ENCODE measurements around the gene ARL14EP.

ARL14EP gene

GRCh38 chr11:30322826-30323710, at the start of gene ARL14EP:
ARL14EP (plus strand) TSS chr11:30323104; CDS start chr11:30330949, 7,845 bp downstream.
- DNase-seq, result peak; percentile 85

DNA sequence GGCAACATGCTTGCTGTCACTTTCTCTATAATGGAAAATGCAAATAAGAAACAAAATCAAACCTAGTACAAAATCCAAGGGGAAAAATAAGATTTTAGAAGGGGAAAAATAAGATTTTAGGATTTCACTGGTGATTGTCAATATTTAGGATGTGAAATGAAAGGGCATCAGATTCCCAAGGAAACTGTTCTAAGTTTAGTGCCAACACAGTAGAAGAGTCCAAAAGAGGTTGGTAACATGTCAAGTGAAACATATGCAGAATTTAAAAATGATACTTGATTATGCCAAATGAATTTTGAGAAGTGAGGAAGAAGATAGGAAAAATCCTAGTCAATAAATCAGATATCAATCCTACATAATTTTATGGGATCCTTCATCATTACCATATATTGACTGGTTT, 45.7 kb upstream of the ARL14EP start:
- DNase-seq, result no peak

GRCh38 chr11:30279796-30280195, 43.1 kb upstream of the ARL14EP start:
- no peak for DNase-seq

GRCh38 chr11:30281476-30282288, 41.2 kb upstream of the ARL14EP start:
- DNase-seq, result no peak

DNA sequence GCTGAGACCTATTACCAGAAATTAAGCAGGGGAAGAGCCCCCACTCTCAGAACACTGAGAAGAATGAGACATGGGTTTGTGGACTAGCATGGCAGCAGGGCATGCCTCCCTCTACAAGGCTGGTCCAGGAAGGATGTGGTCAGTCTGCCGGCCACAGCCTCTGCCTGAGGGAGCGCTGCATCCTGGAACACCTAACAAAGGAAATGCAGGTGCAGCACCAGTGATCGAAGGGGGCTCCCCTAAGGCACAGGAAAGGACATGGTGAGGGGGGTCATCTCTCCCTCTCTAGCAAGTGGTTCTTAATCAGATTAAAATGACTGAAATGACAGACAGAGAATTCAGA, 40.6 kb upstream of the ARL14EP start:
- DNase-seq, result no peak

DNA sequence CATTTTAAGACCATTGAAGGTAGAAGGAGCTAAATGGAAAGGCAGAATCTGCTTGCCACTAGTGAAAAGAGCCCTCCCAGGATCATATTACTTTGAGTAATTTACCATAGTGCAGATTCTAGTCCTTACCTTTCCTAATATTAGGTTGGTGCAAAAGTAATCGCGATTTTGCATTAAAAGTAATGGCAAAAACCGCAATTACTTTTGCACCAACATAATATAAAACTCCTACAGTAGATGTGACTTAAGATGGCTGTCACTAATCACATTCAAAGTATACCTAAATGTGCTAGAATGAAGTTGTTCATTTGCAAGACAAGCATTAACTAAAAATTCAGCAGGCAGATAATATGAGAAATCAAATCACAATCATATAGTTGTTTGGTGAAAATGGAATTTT, 38.1 kb upstream of the ARL14EP start:
- no peak for DNase-seq

DNA sequence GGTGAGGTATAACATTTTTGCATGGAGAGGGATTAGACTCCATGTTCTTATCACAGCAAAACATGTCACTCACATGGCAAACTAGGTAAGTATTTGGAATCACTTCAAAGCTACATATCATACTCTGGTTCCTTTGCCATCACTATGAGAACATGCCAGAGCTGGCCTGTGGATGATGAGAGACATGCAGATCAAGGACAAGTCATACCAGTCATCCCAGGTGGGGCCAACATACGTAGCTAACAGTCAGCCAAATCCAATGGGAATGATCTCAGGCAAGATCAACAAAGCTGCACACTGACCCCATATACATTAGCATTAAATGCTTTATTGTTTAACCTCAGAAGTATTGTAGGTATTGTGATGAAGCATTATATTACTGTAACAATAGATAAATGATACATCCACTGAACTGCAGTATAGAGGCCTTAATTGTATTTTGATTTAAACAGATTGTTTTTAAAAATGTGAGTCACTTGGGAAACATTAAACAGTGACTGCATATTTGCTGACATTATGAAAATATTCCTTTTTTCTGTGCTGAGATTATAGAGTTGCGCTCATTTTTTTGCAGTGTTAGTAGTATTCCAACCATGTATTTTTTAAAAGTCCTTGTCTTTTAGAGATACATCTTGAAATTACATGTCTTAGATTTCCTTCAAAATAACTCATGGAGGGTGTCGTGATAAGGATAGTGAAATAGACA, 37.3 kb upstream of the ARL14EP start:
- no peak for DNase-seq

- DNase-seq, result no peak
Observed at GRCh38 chr11:30291331-30291730, 31.6 kb upstream of the ARL14EP start.

GRCh38 chr11:30292545-30292944, 30.4 kb upstream of the ARL14EP start:
- DNase-seq, result no peak

GRCh38 chr11:30295178-30295885, 27.6 kb upstream of the ARL14EP start:
- no peak for DNase-seq

DNA sequence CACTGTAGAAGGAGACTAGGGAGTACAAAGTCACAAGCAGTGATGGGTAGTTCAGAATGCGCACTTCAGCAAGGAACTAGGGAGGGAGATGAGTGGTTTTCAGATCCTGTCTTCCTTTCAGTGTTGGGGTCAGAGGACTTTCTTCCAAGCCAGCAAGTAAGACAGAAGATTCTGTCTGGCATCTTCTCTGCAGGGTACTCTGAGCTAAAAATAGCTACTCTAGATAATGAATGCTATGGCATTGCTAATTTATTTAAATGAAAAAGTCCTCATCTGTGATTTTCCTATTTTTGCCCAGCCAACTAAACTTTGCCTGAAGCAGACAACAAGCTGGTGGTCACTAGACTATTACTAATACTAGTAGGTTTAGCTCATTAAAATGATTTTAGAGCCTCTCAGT, 18.3 kb upstream of the ARL14EP start:
- DNase-seq, result no peak

DNA sequence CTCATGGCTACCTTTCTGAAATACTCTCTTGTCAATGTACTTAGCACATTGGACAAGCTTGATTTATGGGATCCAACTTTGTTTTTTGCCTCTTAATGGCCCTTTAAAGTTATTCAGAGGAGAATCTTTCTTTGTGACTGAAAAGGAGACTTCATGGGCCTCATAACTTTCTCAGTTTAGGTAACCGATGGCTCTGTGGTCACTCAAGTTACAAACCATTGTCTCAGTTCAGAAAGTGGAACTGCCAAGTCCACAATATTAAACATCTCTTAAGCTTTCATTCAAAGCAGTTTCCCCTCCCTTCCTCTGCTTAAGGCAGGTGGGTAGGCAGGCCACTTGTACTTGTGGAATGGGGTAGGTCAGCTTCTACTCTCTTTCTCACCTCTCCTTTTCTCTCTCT, 12.3 kb upstream of the ARL14EP start:
- no peak for DNase-seq

DNA sequence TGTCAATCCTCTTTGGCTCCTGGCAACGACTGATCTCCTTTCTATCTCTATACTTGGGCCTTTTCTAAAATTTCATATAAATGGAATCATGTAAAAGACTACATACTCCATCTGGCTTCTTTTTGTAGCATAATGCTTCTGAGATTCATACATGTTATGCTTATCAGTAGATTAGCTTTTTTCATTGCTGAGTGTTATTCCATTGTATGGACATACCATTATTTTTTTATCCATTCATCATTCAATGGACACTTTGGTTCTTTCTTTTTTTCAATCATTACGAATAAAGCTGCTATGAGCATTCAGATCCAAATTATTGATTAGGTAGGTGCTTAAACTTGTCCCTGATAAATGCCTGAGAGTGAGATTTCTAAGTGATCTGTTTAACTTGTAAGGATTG, 11.7 kb upstream of the ARL14EP start:
- no peak for DNase-seq

DNA sequence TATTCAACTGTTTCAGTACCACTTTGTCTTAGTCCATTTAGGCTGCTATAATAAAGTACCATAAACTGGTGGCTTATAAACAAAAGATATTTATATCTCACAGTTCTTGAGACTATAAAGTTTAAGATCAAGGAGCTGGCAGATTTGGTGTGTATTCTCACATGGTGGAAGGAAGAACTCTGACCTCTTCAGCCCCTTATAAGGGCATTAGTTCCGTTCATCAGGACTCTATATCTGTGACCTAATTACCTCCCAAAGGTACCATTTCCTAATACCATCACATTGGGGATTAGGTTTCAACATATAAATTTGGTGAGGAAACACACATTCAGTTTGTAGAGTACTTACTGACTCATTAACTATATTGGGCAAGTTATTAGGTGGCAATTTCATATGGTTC, 10.7 kb upstream of the ARL14EP start:
- DNase-seq, result no peak

DNA sequence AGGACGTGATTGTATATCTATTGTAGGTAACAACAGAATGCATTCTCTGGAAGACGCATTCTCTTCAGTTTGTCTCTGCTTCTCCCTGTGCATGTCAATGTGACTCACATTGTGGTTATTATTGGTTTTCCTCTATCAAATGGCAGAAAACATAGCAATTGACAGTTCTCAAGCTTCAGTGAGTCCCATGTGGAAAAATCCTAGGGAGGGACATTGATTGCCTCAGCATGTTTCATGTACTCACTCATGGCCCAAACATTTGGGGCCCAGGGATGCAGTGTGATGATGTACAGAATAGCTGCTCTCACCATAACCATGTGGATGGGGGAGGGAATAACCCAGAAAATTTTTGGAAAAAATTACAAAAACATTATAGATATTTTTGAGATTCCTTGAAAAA, 9.3 kb upstream of the ARL14EP start:
- DNase-seq, result no peak

DNA sequence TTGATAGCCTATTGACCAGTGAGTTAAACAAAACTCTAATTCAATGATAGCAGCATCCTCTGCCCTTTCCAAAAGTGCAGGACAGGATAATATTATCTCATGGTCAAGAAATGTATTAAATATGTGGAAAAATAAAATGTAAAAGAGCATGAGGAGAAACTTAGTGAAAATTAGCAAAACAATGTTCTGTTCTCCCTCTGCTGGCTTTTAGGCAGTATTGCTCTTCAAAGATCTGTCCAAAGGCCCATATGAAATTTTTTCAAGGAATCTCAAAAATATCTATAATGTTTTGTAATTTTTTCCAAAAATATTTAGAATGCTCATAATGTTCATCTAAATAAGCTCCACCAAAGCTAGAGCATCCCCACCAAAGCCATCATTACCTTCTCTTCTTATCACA, 8.3 kb upstream of the ARL14EP start:
- DNase-seq, result no peak

GRCh38 chr11:30316237-30316636, 6.7 kb upstream of the ARL14EP start:
- no peak for DNase-seq

- DNase-seq, result no peak
Observed at GRCh38 chr11:30317030-30317429, 5.9 kb upstream of the ARL14EP start.

GRCh38 chr11:30321321-30321720, 1.6 kb upstream of the ARL14EP start:
- DNase-seq, result no peak

GRCh38 chr11:30322191-30322590, 713 bp upstream of the ARL14EP start:
- no peak for DNase-seq

DNA sequence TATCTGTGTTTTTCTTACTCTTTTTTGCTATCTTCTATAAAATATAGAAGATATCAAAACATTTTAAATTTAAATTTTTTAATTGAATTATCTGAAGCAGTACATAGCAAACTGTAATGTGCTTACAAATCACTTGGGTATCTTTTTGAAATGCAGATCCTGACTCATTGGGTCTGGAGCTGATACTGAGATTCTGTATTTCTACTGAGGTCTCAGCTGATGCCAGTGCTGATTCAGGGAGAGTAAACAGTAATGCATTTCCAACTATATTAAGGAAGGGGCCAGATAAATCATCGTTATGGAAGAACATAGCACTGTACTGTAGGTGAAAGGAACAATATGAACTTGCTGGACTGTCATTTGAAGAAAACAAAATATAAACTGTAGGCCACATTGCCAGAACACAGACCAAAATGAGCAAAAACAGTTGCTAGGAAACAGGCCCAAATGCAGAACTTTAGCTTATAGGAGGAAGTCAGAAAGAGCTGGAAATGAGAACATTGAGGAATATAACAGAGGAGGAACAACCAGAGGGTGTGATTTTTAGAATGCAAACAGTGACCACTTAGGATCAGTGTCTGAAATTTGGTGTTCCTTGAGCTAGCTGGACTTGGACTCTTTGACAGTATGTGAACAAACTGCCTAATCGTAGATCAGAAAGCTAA, 3.3 kb downstream of the ARL14EP start:
- no peak for DNase-seq

DNA sequence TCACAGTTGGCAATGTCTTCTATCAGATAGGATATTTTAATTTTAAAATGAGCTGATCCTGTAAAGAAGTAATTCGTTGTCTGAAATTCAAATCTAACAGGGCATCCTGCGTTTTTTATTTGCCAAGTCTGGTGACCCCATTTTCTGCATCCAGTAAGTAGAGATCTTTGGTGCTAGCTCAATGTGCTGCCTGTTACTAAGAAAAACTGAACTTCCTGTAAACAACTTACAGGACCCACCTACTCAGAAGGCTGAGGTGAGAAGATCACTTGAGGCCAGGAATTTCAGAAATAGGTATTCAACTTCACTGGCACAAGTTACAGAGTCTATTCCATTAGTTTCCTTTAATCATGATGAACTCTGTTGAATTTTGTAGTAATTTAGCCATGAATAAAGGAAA, 4.0 kb downstream of the ARL14EP start:
- no peak for DNase-seq

Data from NCI-H2029 treated with DMSO at 0.1 percent for 48 hours (cell line).